HEK293T (cell line): Measurements from ENCODE around the gene CXCL14.

Experiments
- CTCF ChIA-PET: fragments of 350-600 bp; formaldehyde crosslinking; extraction: SDS; loops from one replicate; lab custom pipeline; 2021; ENCODE audit warnings: antibody characterized with exemption, inconsistent platforms; lab: Yijun Ruan, JAX
- POLR2A ChIA-PET: fragments of 350-600 bp; formaldehyde crosslinking; extraction: SDS; loops from one replicate; lab custom pipeline; 2020; ENCODE audit warnings: antibody characterized with exemption, inconsistent platforms; lab: Yijun Ruan, JAX
- DNase-seq: peaks from one replicate; pipeline ENCODE4 v3.0.0; 2012; ENCODE audit warnings: mixed read lengths; ENCODE audit errors: extremely low spot score
- ARNT ChIP-seq: fragments of 450-650 bp; IDR thresholded peaks from 2 replicates; pipeline ENCODE4 v1.6.1; 2017; ENCODE audit warnings: mild to moderate bottlenecking
- BHLHE40 ChIP-seq: fragments of 450-650 bp; IDR thresholded peaks from 2 replicates; pipeline ENCODE4 v1.6.1; 2016; ENCODE audit warnings: mild to moderate bottlenecking, moderate library complexity, borderline replicate concordance
- CTBP1 ChIP-seq: fragments of 450-650 bp; IDR thresholded peaks from 2 replicates; pipeline ENCODE4 v1.6.1; 2016; ENCODE audit warnings: borderline replicate concordance
- ELF4 ChIP-seq: fragments of 450-650 bp; IDR thresholded peaks from 2 replicates; pipeline ENCODE4 v1.6.1; 2017; ENCODE audit warnings: antibody characterized with exemption
- FOXA1 ChIP-seq: fragments of 450-650 bp; IDR thresholded peaks from 2 replicates; pipeline ENCODE4 v1.6.1; 2016; ENCODE audit warnings: mild to moderate bottlenecking
- FOXK2 ChIP-seq: fragments of 450-650 bp; IDR thresholded peaks from 2 replicates; pipeline ENCODE4 v1.6.1; 2016; ENCODE audit warnings: mild to moderate bottlenecking
- FOXM1 ChIP-seq: fragments of 450-650 bp; IDR thresholded peaks from 2 replicates; pipeline ENCODE4 v1.6.1; 2017; ENCODE audit warnings: mild to moderate bottlenecking, borderline replicate concordance
- HDGF ChIP-seq: fragments of 450-650 bp; IDR thresholded peaks from 2 replicates; pipeline ENCODE4 v1.6.1; 2017; ENCODE audit warnings: antibody characterized with exemption, borderline replicate concordance
- L3MBTL2 ChIP-seq: fragments of 450-650 bp; conservative IDR thresholded peaks from 2 replicates; pipeline ENCODE4 v1.6.1; 2016; ENCODE audit warnings: mild to moderate bottlenecking
- LEF1 ChIP-seq: fragments of 450-650 bp; IDR thresholded peaks from 2 replicates; pipeline ENCODE4 v1.6.1; 2017; ENCODE audit warnings: mild to moderate bottlenecking, borderline replicate concordance
- NFRKB ChIP-seq: fragments of 450-650 bp; IDR thresholded peaks from 2 replicates; pipeline ENCODE4 v1.6.1; 2016; ENCODE audit warnings: mild to moderate bottlenecking, moderate library complexity
- PKNOX1 ChIP-seq: fragments of 450-650 bp; IDR thresholded peaks from 2 replicates; pipeline ENCODE4 v1.6.1; 2016
- SP1 ChIP-seq: fragments of 450-650 bp; IDR thresholded peaks from 2 replicates; pipeline ENCODE4 v1.6.1; 2017
- SUZ12 ChIP-seq: fragments of 450-650 bp; IDR thresholded peaks from 2 replicates; pipeline ENCODE4 v1.6.1; 2016; ENCODE audit warnings: mild to moderate bottlenecking
- TARDBP ChIP-seq: fragments of 450-650 bp; IDR thresholded peaks from 2 replicates; pipeline ENCODE4 v1.6.1; 2016
- ZNF384 ChIP-seq: fragments of 450-650 bp; IDR thresholded peaks from 2 replicates; pipeline ENCODE4 v1.6.1; 2016

Gene CXCL14

GRCh38 chr5:135545099-135545498, 33.7 kb downstream of the CXCL14 start:
- ChIA-PET CTCF (interaction anchor here (0.5 kb wide), 1 partner anchor 1484 kb away, joined by 3 read pairs; no protein-coding TSS in a partner anchor), POLR2A (no interaction called here)
- DNase-seq: no peak
- TF ChIP-seq LEF1 (no peak), L3MBTL2 (no peak)

- no peak for DNase-seq
- CTCF ChIA-PET: interaction anchor here (1.2 kb wide), 1 partner anchor 8 kb away, joined by 3 read pairs; no protein-coding TSS in a partner anchor
- no peak for TF ChIP-seq ZNF384
- TF ChIP-seq ELF4: no peak
- TF ChIP-seq FOXK2: no peak
- no peak for TF ChIP-seq FOXM1
- no peak for TF ChIP-seq SUZ12
- no peak for TF ChIP-seq L3MBTL2
- no peak for TF ChIP-seq SP1
- no peak for TF ChIP-seq CTBP1
- TF ChIP-seq LEF1: no peak
- no peak for TF ChIP-seq HDGF
- TF ChIP-seq PKNOX1: no peak
- TF ChIP-seq TARDBP: no peak
- TF ChIP-seq NFRKB: no peak
- no peak for TF ChIP-seq BHLHE40
- no peak for TF ChIP-seq ARNT
- TF ChIP-seq FOXA1: no peak
- POLR2A ChIA-PET: no interaction called here
These were observed 35.1 kb downstream of the CXCL14 start for GRCh38 chr5:135543485-135544304.

- DNase-seq: no peak
- TF ChIP-seq LEF1 (no peak), FOXM1 (no peak), TARDBP (no peak), FOXA1 (no peak), SUZ12 (no peak), L3MBTL2 (no peak), BHLHE40 (no peak), FOXK2 (no peak), ELF4 (no peak)
- ChIA-PET POLR2A (no interaction called here), CTCF (interaction anchor here (0.9 to 1.2 kb wide), 2 partner anchors 9 to 77 kb away, joined by 3 read pairs; no protein-coding TSS in a partner anchor)
These were observed 35.7 kb downstream of the CXCL14 start for GRCh38 chr5:135543001-135543484.

- DNase-seq: no peak
- TF ChIP-seq FOXA1 (no peak), TARDBP (no peak), L3MBTL2 (no peak), HDGF (no peak)
- ChIA-PET POLR2A (interaction anchor here (1.2 kb wide), 1 partner anchor 53 kb away, joined by 4 read pairs; no protein-coding TSS in a partner anchor), CTCF (interaction anchor here (0.9 to 1.6 kb wide), 2 partner anchors 76 kb away, joined by 3 to 6 read pairs; no protein-coding TSS in a partner anchor)
These were observed 36.8 kb downstream of the CXCL14 start for GRCh38 chr5:135541807-135542502.

- TF ChIP-seq FOXM1: no peak
- TF ChIP-seq HDGF: no peak
- no peak for TF ChIP-seq ARNT
- TF ChIP-seq FOXK2: no peak
- no peak for TF ChIP-seq ELF4
- no peak for TF ChIP-seq LEF1
- no peak for TF ChIP-seq L3MBTL2
- TF ChIP-seq CTBP1: no peak
- TF ChIP-seq FOXA1: no peak
- no peak for TF ChIP-seq SUZ12
- TF ChIP-seq PKNOX1: no peak
- TF ChIP-seq TARDBP: no peak
- no peak for TF ChIP-seq ZNF384
- TF ChIP-seq BHLHE40: no peak
- ChIA-PET CTCF (interaction anchor here (0.6 to 1.1 kb wide), 2 partner anchors 73 to 82 kb away, joined by 3 read pairs; no protein-coding TSS in a partner anchor), POLR2A (no interaction called here)
- DNase-seq: no peak
These were observed 39.3 kb downstream of the CXCL14 start for GRCh38 chr5:135539430-135540005.

- CTCF ChIA-PET: no interaction called here
- peak; percentile 2 for DNase-seq
- TF ChIP-seq FOXA1: no peak
- no peak for TF ChIP-seq LEF1
- no peak for TF ChIP-seq L3MBTL2
- TF ChIP-seq ELF4: no peak
- no peak for TF ChIP-seq TARDBP
- no peak for TF ChIP-seq ZNF384
- TF ChIP-seq BHLHE40: no peak
- no peak for TF ChIP-seq NFRKB
- no peak for TF ChIP-seq FOXM1
- TF ChIP-seq CTBP1: no peak
- TF ChIP-seq ARNT: no peak
- no peak for TF ChIP-seq FOXK2
- TF ChIP-seq HDGF: no peak
- no peak for TF ChIP-seq SUZ12
- TF ChIP-seq SP1: no peak
- TF ChIP-seq PKNOX1: no peak
- POLR2A ChIA-PET: no interaction called here
These were observed 40.5 kb downstream of the CXCL14 start for GRCh38 chr5:135538261-135538660.
